ENCODE measurements around the gene ILKAP.

GRCh38 chr2:238136820-238137537 is 66.5 kb downstream of the ILKAP start:
- TF ChIP-seq CTCF (IDR thresholded peaks at IDR 0.05) (no peak), POLR2AphosphoS5 (IDR thresholded peaks at IDR 0.05) (no peak), POLR2A (IDR thresholded peaks at IDR 0.05; ENCODE audit: low read depth) (no peak)

Measured in esophagus muscularis mucosa (tissue), 3 donors.